ENCODE measurements around the gene OSBPL6. TPM values are rescaled to one million over a fixed set of nuclear protein-coding genes. Genes with fewer than 3 reads are reported as not detected.

OSBPL6 gene
- total and polyA plus RNA-seq, 10 donors = 0.13 to 2.2 (median 1.4) TPM

- no peak for DNase-seq
- TF ChIP-seq CTCF (IDR thresholded peaks at IDR 0.05 in 8 of 11, conservative IDR thresholded peaks at IDR 0.05 in 3 of 11) (no peak), POLR2AphosphoS5 (IDR thresholded peaks at IDR 0.05) (no peak), POLR2A (IDR thresholded peaks at IDR 0.05) (no peak)
- peaks cover 0 to 7% (median 0%) of the 10 kb centered on the region in 6 donors for H3K4me1 ChIP-seq
- WGBS, 5 donors = 84 to 94% (median 85%) methylated on average over 2 of the region's 2 CpGs
- no peak overlapping the region for H3K27ac ChIP-seq
- no peaks in the 10 kb centered on the region for H3K27me3 ChIP-seq (replicated peaks in 1 of 7)
- no peak overlapping the region for H3K4me3 ChIP-seq
- intact Hi-C loops (cut with DNase I; ENCODE audit: low total_unique reads) = no loop called here
- no peaks in the 10 kb centered on the region for H3K36me3 ChIP-seq
- no peaks in the 10 kb centered on the region for H3K9me3 ChIP-seq
These were observed 44.4 kb downstream of the OSBPL6 start for GRCh38 chr2:178238750-178239149.

GRCh38 chr2:178241844-178242551 is 47.7 kb downstream of the OSBPL6 start:
- DNase-seq = no peak
- Histone ChIP-seq H3K27ac (no peak overlapping the region), H3K27me3 (replicated peaks in 1 of 7) (no peaks in the 10 kb centered on the region), H3K4me3 (no peak overlapping the region), H3K36me3 (no peaks in the 10 kb centered on the region), H3K4me1 (peaks cover 0 to 7% (median 0%) of the 10 kb centered on the region in 6 donors), H3K9me3 (no peaks in the 10 kb centered on the region)
- intact Hi-C loops (cut with DNase I; ENCODE audit: low total_unique reads) = no loop called here
- WGBS, 5 donors = 50 to 67% (median 55%) methylated on average over 5 of the region's 5 CpGs
- TF ChIP-seq POLR2A (IDR thresholded peaks at IDR 0.05) (no peak), POLR2AphosphoS5 (IDR thresholded peaks at IDR 0.05) (no peak), CTCF (IDR thresholded peaks at IDR 0.05 in 8 of 11, conservative IDR thresholded peaks at IDR 0.05 in 3 of 11) (no peak)

GRCh38 chr2:178242552-178242883 is 48.2 kb downstream of the OSBPL6 start:
- no peak overlapping the region for H3K4me3 ChIP-seq
- peaks cover 0 to 7% (median 0%) of the 10 kb centered on the region in 6 donors for H3K4me1 ChIP-seq
- no peak for DNase-seq
- intact Hi-C loops (cut with DNase I; ENCODE audit: low total_unique reads) = no loop called here
- H3K27ac ChIP-seq = no peak overlapping the region
- H3K9me3 ChIP-seq = no peaks in the 10 kb centered on the region
- no peaks in the 10 kb centered on the region for H3K27me3 ChIP-seq (replicated peaks in 1 of 7)
- TF ChIP-seq CTCF (IDR thresholded peaks at IDR 0.05 in 8 of 11, conservative IDR thresholded peaks at IDR 0.05 in 3 of 11) (no peak), POLR2A (IDR thresholded peaks at IDR 0.05) (no peak), POLR2AphosphoS5 (IDR thresholded peaks at IDR 0.05) (no peak)
- 62 to 83% (median 74%) methylated on average over 2 of the region's 2 CpGs for WGBS, 5 donors
- H3K36me3 ChIP-seq = no peaks in the 10 kb centered on the region

- WGBS, 5 donors = 77 to 96% (median 80%) methylated on average over 1 of the region's 1 CpG
- H3K4me3 ChIP-seq = no peak overlapping the region
- peaks cover 0 to 7% (median 0%) of the 10 kb centered on the region in 6 donors for H3K4me1 ChIP-seq
- intact Hi-C loops (cut with DNase I; ENCODE audit: low total_unique reads) = no loop called here
- H3K9me3 ChIP-seq = no peaks in the 10 kb centered on the region
- H3K27me3 ChIP-seq (replicated peaks in 1 of 7) = no peaks in the 10 kb centered on the region
- no peak overlapping the region for H3K27ac ChIP-seq
- DNase-seq = no peak
- TF ChIP-seq POLR2AphosphoS5 (IDR thresholded peaks at IDR 0.05) = no peak
- TF ChIP-seq CTCF (IDR thresholded peaks at IDR 0.05 in 8 of 11, conservative IDR thresholded peaks at IDR 0.05 in 3 of 11) = no peak
- no peak for TF ChIP-seq POLR2A (IDR thresholded peaks at IDR 0.05)
- H3K36me3 ChIP-seq = no peaks in the 10 kb centered on the region
These were observed 49.6 kb downstream of the OSBPL6 start for GRCh38 chr2:178243961-178244360.
